H1 (cell line): ENCODE data around the gene CACNA2D3. TPM values are rescaled to one million over a fixed set of nuclear protein-coding genes. Genes with fewer than 3 reads are reported as not detected.

ENCODE experiments used
- CTCF ChIA-PET: fragments of 300-600 bp; sonication (Branson Sonifier 250); formaldehyde crosslinking; loops from one replicate; lab custom pipeline; 2021; ENCODE audit not compliant: partially characterized antibody; lab: Charles Lee
- POLR2A ChIA-PET: fragments of 300-600 bp; sonication (Branson Sonifier 250); formaldehyde crosslinking; loops from one replicate; lab custom pipeline; 2021; ENCODE audit warnings: inconsistent platforms; ENCODE audit not compliant: partially characterized antibody; lab: Charles Lee
- DNase-seq, 2 experiments: peaks; one replicate each; pipeline versions ENCODE4 v3.0.0 to v3.0.0-alpha.2; 2010 to 2022; ENCODE audit warnings: low spot score in 2 of 2, low read depth in 1 of 2, mixed read lengths in 1 of 2
- FAIRE-seq: peaks from 2 replicates; lab custom pipeline; 2011; peaks lifted over from hg19 to GRCh38; lab: Jason Lieb, UNC
- H2AFZ ChIP-seq: 2 replicates; pipeline ENCODE4 v1.8.1; 2012; ENCODE audit warnings: low read length, inconsistent platforms
- H2AK5ac ChIP-seq: 2 replicates; pipeline ENCODE4 v1.6.1; 2013; ENCODE audit warnings: low read depth, low read length
- H2BK120ac ChIP-seq: replicated peaks from 2 replicates; pipeline ENCODE3; 2013; ENCODE audit warnings: low read depth, low read length, inconsistent platforms
- H2BK12ac ChIP-seq: 2 replicates; pipeline ENCODE4 v1.6.1; 2013; ENCODE audit warnings: low read depth, low read length
- H2BK15ac ChIP-seq: 2 replicates; pipeline ENCODE4 v1.6.1; 2013; ENCODE audit warnings: low read length
- H2BK20ac ChIP-seq: 2 replicates; pipeline ENCODE4 v1.6.1; 2013; ENCODE audit warnings: low read length
- H2BK5ac ChIP-seq: 2 replicates; pipeline ENCODE4 v1.6.1; 2013; ENCODE audit warnings: low read depth, low read length
- H3K14ac ChIP-seq: 2 replicates; pipeline ENCODE4 v1.6.1; 2013; ENCODE audit warnings: inconsistent platforms; ENCODE audit not compliant: insufficient read length
- H3K18ac ChIP-seq: 2 replicates; pipeline ENCODE4 v1.6.1; 2013; ENCODE audit warnings: low read length; ENCODE audit errors: extremely low read depth
- H3K23ac ChIP-seq: 2 replicates; pipeline ENCODE4 v1.6.1; 2013; ENCODE audit warnings: inconsistent platforms; ENCODE audit not compliant: insufficient read length
- H3K23me2 ChIP-seq: 2 replicates; pipeline ENCODE4 v1.6.1; 2013; ENCODE audit warnings: low read depth, low read length
- H3K27ac ChIP-seq: 2 replicates; pipeline ENCODE4 v1.6.1; 2011; ENCODE audit warnings: low read depth, low read length, inconsistent platforms
- H3K27me3 ChIP-seq, 4 experiments: replicated peaks in 1 of 4; 1 replicate in 1 of 4; 2 replicates in 3 of 4; pipeline versions ENCODE4 v1.6.1 to v1.8.1; 2011 to 2013; ENCODE audit warnings: low read length in 3 of 4, mild to moderate bottlenecking in 3 of 4, inconsistent platforms in 2 of 4, mixed read lengths in 2 of 4, moderate library complexity in 1 of 4; ENCODE audit not compliant: control insufficient read depth in 3 of 4, insufficient read depth in 3 of 4; ENCODE audit errors: extremely low read depth in 1 of 4
- H3K36me3 ChIP-seq, 4 experiments: 2 replicates each; pipeline versions ENCODE4 v1.6.1 to v1.8.1; 2011 to 2013; ENCODE audit warnings: mild to moderate bottlenecking in 4 of 4, low read length in 3 of 4, moderate library complexity in 2 of 4, control low read depth in 1 of 4, inconsistent platforms in 1 of 4; ENCODE audit not compliant: insufficient read depth in 4 of 4, control insufficient read depth in 2 of 4
- H3K4ac ChIP-seq: replicated peaks from 2 replicates; pipeline ENCODE3; 2013; ENCODE audit warnings: low read length, low read depth, mixed read lengths, inconsistent platforms; ENCODE audit not compliant: insufficient read length
- H3K4me1 ChIP-seq, 4 experiments: replicated peaks in 1 of 4; 1 replicate in 1 of 4; 2 replicates in 3 of 4; pipeline versions ENCODE4 v1.6.1 to v1.8.1; 2011 to 2013; ENCODE audit warnings: low read length in 3 of 4, inconsistent platforms in 2 of 4, mixed read lengths in 1 of 4; ENCODE audit not compliant: insufficient read depth in 4 of 4, control insufficient read depth in 3 of 4
- H3K4me2 ChIP-seq, 2 experiments: 2 replicates each; pipeline versions ENCODE4 v1.6.1 to v1.8.1; 2011 to 2013; ENCODE audit warnings: low read depth in 2 of 2, low read length in 2 of 2, control low read depth in 1 of 2, inconsistent platforms in 1 of 2, mild to moderate bottlenecking in 1 of 2; ENCODE audit not compliant: insufficient read depth in 1 of 2
- H3K4me3 ChIP-seq, 4 experiments: fragments of 200-600, 300-600 bp in 1 of 4; sonication (generic), shearing (Covaris generic), sonication (Bioruptor Twin) in 1 of 4; 2 replicates each; pipeline versions ENCODE4 v1.5.1 to v1.8.1; 2011 to 2016; ENCODE audit warnings: low read length in 4 of 4, low read depth in 3 of 4, control low read depth in 2 of 4, inconsistent platforms in 2 of 4, mild to moderate bottlenecking in 2 of 4, mixed read lengths in 1 of 4, moderate library complexity in 1 of 4; ENCODE audit not compliant: insufficient read depth in 2 of 4; ENCODE audit errors: extremely low read depth in 1 of 4
- H3K56ac ChIP-seq: replicated peaks from 2 replicates; pipeline ENCODE3; 2013; ENCODE audit warnings: low read depth, mild to moderate bottlenecking, mixed read lengths, low read length, inconsistent platforms; ENCODE audit not compliant: insufficient read length
- H3K79me1 ChIP-seq: 2 replicates; pipeline ENCODE4 v1.6.1; 2013; ENCODE audit warnings: low read depth, low read length, control low read depth
- H3K79me2 ChIP-seq, 2 experiments: 2 replicates each; pipeline versions ENCODE4 v1.6.1 to v1.8.1; 2012 to 2013; ENCODE audit warnings: low read length in 2 of 2, mild to moderate bottlenecking in 2 of 2, inconsistent platforms in 1 of 2; ENCODE audit not compliant: insufficient read depth in 2 of 2, control insufficient read depth in 1 of 2
- H3K9ac ChIP-seq, 4 experiments: replicated peaks in 1 of 4; 1 replicate in 1 of 4; 2 replicates in 3 of 4; pipeline versions ENCODE4 v1.6.1 to v1.8.1; 2011 to 2013; ENCODE audit warnings: low read depth in 3 of 4, low read length in 3 of 4, control low read depth in 2 of 4, mild to moderate bottlenecking in 2 of 4, moderate library complexity in 2 of 4, inconsistent platforms in 1 of 4; ENCODE audit errors: extremely low read depth in 1 of 4
- H3K9me3 ChIP-seq, 2 experiments: 2 replicates each; pipeline versions ENCODE4 v1.6.1 to v1.8.1; 2012 to 2013; ENCODE audit warnings: mild to moderate bottlenecking in 2 of 2, moderate library complexity in 2 of 2, control low read depth in 1 of 2, inconsistent platforms in 1 of 2, low read depth in 1 of 2, low read length in 1 of 2, mixed read lengths in 1 of 2; ENCODE audit not compliant: insufficient read depth in 2 of 2
- H4K20me1 ChIP-seq, 2 experiments: replicated peaks in 1 of 2; 2 replicates each; pipeline versions ENCODE3 to v1.8.1; 2011 to 2013; ENCODE audit warnings: inconsistent platforms in 2 of 2, low read length in 2 of 2, mild to moderate bottlenecking in 1 of 2; ENCODE audit not compliant: insufficient read depth in 2 of 2, control insufficient read depth in 1 of 2
- H4K5ac ChIP-seq: 2 replicates; pipeline ENCODE4 v1.6.1; 2013; ENCODE audit warnings: low read length, low read depth, mixed read lengths, inconsistent platforms; ENCODE audit not compliant: insufficient read length
- H4K8ac ChIP-seq: 2 replicates; pipeline ENCODE4 v1.8.0; 2013; ENCODE audit warnings: mild to moderate bottlenecking, moderate library complexity, low read length, inconsistent platforms; ENCODE audit not compliant: insufficient read depth; ENCODE audit errors: extremely low read depth
- H4K91ac ChIP-seq: replicated peaks from 2 replicates; pipeline ENCODE3; 2013; ENCODE audit warnings: low read length, mixed read lengths, inconsistent platforms; ENCODE audit not compliant: insufficient read length
- CREB1 ChIP-seq: IDR thresholded peaks from 2 replicates; pipeline ENCODE4 v1.6.1; 2012; ENCODE audit warnings: inconsistent platforms
- HDAC2 ChIP-seq, 2 experiments: fragments of 300-600 bp in 1 of 2; sonication (generic) in 1 of 2; IDR thresholded peaks; 2 replicates each; pipeline ENCODE4 v1.6.1; 2011 to 2012; ENCODE audit warnings: low read depth in 2 of 2, low read length in 2 of 2, mild to moderate bottlenecking in 2 of 2, moderate library complexity in 2 of 2, borderline replicate concordance in 1 of 2, inconsistent platforms in 1 of 2
- JUN ChIP-seq: IDR thresholded peaks from 2 replicates; pipeline ENCODE4 v1.6.1; 2011; ENCODE audit warnings: low read depth, mild to moderate bottlenecking, improper control_type of control experiment, low read length
- KDM1A ChIP-seq: fragments of 200-600, 300-600 bp; sonication (generic); IDR thresholded peaks from 2 replicates; pipeline ENCODE4 v1.7.1; 2016; ENCODE audit warnings: mild to moderate bottlenecking, low read length, borderline replicate concordance
- KDM4A ChIP-seq: IDR thresholded peaks from one replicate; pipeline ENCODE4 v1.7.1; 2012; ENCODE audit warnings: low read depth, mild to moderate bottlenecking, moderate library complexity, low read length, inconsistent platforms; ENCODE audit not compliant: severe bottlenecking
- MAX ChIP-seq: IDR thresholded peaks from 2 replicates; pipeline ENCODE4 v1.6.1; 2012; ENCODE audit warnings: inconsistent platforms
- NRF1 ChIP-seq: IDR thresholded peaks from 2 replicates; pipeline ENCODE4 v1.6.1; 2011; ENCODE audit warnings: mild to moderate bottlenecking, low read depth, low read length, improper control_type of control experiment
- SIRT6 ChIP-seq: IDR thresholded peaks from one replicate; pipeline ENCODE4 v1.7.1; 2012; ENCODE audit warnings: low read length, inconsistent platforms
- SP2 ChIP-seq: IDR thresholded peaks from 2 replicates; pipeline ENCODE4 v1.6.1; 2012; ENCODE audit warnings: mild to moderate bottlenecking, low read length, inconsistent platforms
- SRF ChIP-seq: IDR thresholded peaks from 2 replicates; pipeline ENCODE4 v1.6.1; 2011; ENCODE audit warnings: mild to moderate bottlenecking, low read depth, low read length, moderate library complexity
- TAF7 ChIP-seq: optimal IDR thresholded peaks from 2 replicates; pipeline ENCODE3; 2011; ENCODE audit warnings: low read depth, mild to moderate bottlenecking, inconsistent platforms, low read length, moderate library complexity, borderline replicate concordance
- TCF12 ChIP-seq: IDR thresholded peaks from 2 replicates; pipeline ENCODE4 v1.6.1; 2011; ENCODE audit warnings: low read depth, mild to moderate bottlenecking, low read length
- ZNF274 ChIP-seq: IDR thresholded peaks from 2 replicates; pipeline ENCODE4 v1.7.0; 2012; ENCODE audit warnings: low read length, borderline replicate concordance; ENCODE audit errors: extremely low read depth
- WGBS, 2 experiments: shearing (Covaris generic) in 1 of 2; methylation state at CpG; one replicate each; pipeline versions ENCODE4 v1.1.6 to v1.1.7; 2013 to 2015; ENCODE audit warnings: low lambda C conversion rate in 2 of 2, mixed read lengths in 2 of 2, inconsistent platforms in 1 of 2, low coverage in 1 of 2, missing lambda C conversion rate in 1 of 2; ENCODE audit not compliant: insufficient replicate concordance in 2 of 2, insufficient coverage in 1 of 2, insufficient read length in 1 of 2; ENCODE audit errors: extremely low coverage in 1 of 2, missing lambda C conversion rate in 1 of 2; 5-methylcytosine and 5-hydroxymethylcytosine counted together
- polyA plus RNA-seq, 7 experiments: library from polyadenylated mRNA; depleted of rRNA in 3 of 7; stranded (reverse) in 5 of 7; unstranded in 2 of 7; fragments of >200 nt in 5 of 7; fragments of 200-250 nt in 2 of 7; gene quantifications; 1 replicate in 5 of 7; 2 replicates in 1 of 7; 4 replicates in 1 of 7; pipeline versions ENCODE4 v1.2.1 to v1.2.3, GENCODE V29; 2011 to 2013; ENCODE audit warnings: missing spikeins in 2 of 7, mixed read lengths in 2 of 7
- total RNA-seq: library from RNA; stranded (reverse); fragmentation: NEBNext Ultra II Directional; extraction: Animal tissue kit (Norgen Biotek cat#: 25700); gene quantifications from 2 replicates; pipeline ENCODE4 v1.2.1, GENCODE V29; 2021
- TF ChIP-seq, protein P1 (sequence below): IDR thresholded peaks from 2 replicates; pipeline ENCODE4 v1.6.1; 2011; ENCODE audit warnings: low read depth, mild to moderate bottlenecking, low read length; ENCODE audit not compliant: insufficient read depth

Gene CACNA2D3
- total and polyA plus RNA-seq, 2 of the 8 experiments (the other 6 are each of a cell fraction or from before 2014, with no cell fraction given) = 1.5 to 1.8 TPM

DNA sequence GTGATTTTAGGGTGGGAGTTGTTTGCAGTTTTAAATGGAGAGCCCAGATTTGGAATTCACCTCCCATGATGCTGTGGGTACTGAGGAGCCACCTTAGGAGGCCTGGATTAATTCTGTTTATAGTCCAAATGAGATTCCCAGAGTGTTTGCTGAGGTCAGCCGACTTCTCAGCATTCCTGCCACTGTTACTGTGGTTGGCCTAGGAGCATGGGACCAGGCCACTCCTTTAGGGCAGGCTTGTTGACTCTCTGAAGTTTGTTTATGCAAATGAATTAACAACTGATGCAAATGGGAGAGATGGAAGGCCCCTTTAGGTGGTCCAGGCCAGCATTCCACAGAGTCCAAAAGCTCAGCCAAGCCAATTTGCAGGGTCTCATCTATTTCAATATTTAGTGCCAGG is 46.1 kb downstream of the CACNA2D3 start:
- no peak overlapping the region for H2AFZ ChIP-seq
- H3K56ac ChIP-seq = no peak overlapping the region
- H2BK20ac ChIP-seq = no peak overlapping the region
- no peak overlapping the region for H3K4me3 ChIP-seq
- H4K91ac ChIP-seq = no peak overlapping the region
- H3K18ac ChIP-seq = no peak overlapping the region
- ChIA-PET CTCF (interaction anchor here (1.0 to 1.4 kb wide), 2 partner anchors 22 kb away, joined by 4 read pairs; no protein-coding TSS in a partner anchor), POLR2A (no interaction called here)
- no peaks in the 10 kb centered on the region for H3K36me3 ChIP-seq
- DNase-seq = no peak
- no peaks in the 10 kb centered on the region; the same call in 1 of the 2 replicates for H3K23me2 ChIP-seq
- H3K79me2 ChIP-seq = no peaks in the 10 kb centered on the region
- no peak overlapping the region for H2BK15ac ChIP-seq
- no peak overlapping the region for H4K5ac ChIP-seq
- 0 out of 4 replicates have a peak, but pooled peaks cover 0 to 2% of the 10 kb centered on the region in 2 experiments for H3K9me3 ChIP-seq
- peak; percentile 86 for FAIRE-seq
- H3K27ac ChIP-seq = no peak overlapping the region
- H2BK12ac ChIP-seq = no peak overlapping the region
- no peak overlapping the region for H3K23ac ChIP-seq
- no peak overlapping the region for H2BK5ac ChIP-seq
- no peak overlapping the region for H3K4ac ChIP-seq
- no peak overlapping the region for H2AK5ac ChIP-seq
- 100% methylated on average over 1 of the region's 1 CpG; no CpG with 5 or more reads in 1 of the 2 experiments for WGBS, 2 experiments
- H3K14ac ChIP-seq = no peak overlapping the region
- no peaks in the 10 kb centered on the region for H3K27me3 ChIP-seq
- H4K8ac ChIP-seq = no peak overlapping the region
- peaks cover 0 to 9% (median 3%) of the 10 kb centered on the region in 4 experiments; a peak in 5 of 7 replicates for H3K4me1 ChIP-seq
- no peak overlapping the region for H2BK120ac ChIP-seq
- H4K20me1 ChIP-seq = no peaks in the 10 kb centered on the region
- no peak overlapping the region for H3K4me2 ChIP-seq
- H3K9ac ChIP-seq = no peak overlapping the region
- no peaks in the 10 kb centered on the region for H3K79me1 ChIP-seq
- no peak for TF ChIP-seq SIRT6
- no peak for TF ChIP-seq KDM1A
- no peak for TF ChIP-seq NRF1
- no peak for TF ChIP-seq KDM4A
- TF ChIP-seq CREB1 = no peak
- TF ChIP-seq JUN = no peak
- TF ChIP-seq TAF7 = no peak
- TF ChIP-seq SRF = no peak
- TF ChIP-seq HDAC2 (IDR thresholded peaks at IDR 0.05; ENCODE audit: borderline replicate concordance in 1 of 2, low read depth in 2 of 2, low read length in 2 of 2) = no peak
- TF ChIP-seq ZNF274 = no peak
- no peak for TF ChIP-seq MAX
- TF ChIP-seq TCF12 = no peak
- no peak for TF ChIP-seq SP2
- TF ChIP-seq, protein P1, sequence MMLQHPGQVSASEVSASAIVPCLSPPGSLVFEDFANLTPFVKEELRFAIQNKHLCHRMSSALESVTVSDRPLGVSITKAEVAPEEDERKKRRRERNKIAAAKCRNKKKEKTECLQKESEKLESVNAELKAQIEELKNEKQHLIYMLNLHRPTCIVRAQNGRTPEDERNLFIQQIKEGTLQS = no peak
